WERI-Rb-1 (cell line): ENCODE measurements around the gene RPGR.

Source experiments
- DNase-seq: peaks from one replicate; pipeline ENCODE4 v3.0.0-alpha.2; 2020
- H3K27ac ChIP-seq: fragments of 250-450 bp; sonication (Bioruptor Pico); 2 replicates; pipeline ENCODE4 v1.5.1; 2020; ENCODE audit warnings: mild to moderate bottlenecking, moderate library complexity
- H3K27me3 ChIP-seq: fragments of 250-450 bp; sonication (Bioruptor Pico); 2 replicates; pipeline ENCODE4 v1.5.1; 2021; ENCODE audit warnings: mild to moderate bottlenecking, low read depth, moderate library complexity; ENCODE audit not compliant: insufficient read depth, severe bottlenecking
- H3K36me3 ChIP-seq: fragments of 250-450 bp; sonication (Bioruptor Pico); 2 replicates; pipeline ENCODE4 v1.5.1; 2020; ENCODE audit warnings: mild to moderate bottlenecking, moderate library complexity
- H3K4me3 ChIP-seq: 2 replicates; pipeline ENCODE4 v1.5.1; 2011; ENCODE audit warnings: low read depth, mild to moderate bottlenecking, control low read depth, low read length
- H3K9me3 ChIP-seq: fragments of 250-450 bp; sonication (Bioruptor Pico); 2 replicates; pipeline ENCODE4 v1.5.1; 2021; ENCODE audit warnings: mild to moderate bottlenecking, moderate library complexity; ENCODE audit not compliant: severe bottlenecking
- TF ChIP-seq, protein P1 (sequence below): IDR thresholded peaks from 2 replicates; pipeline ENCODE4 v1.5.1; 2011; ENCODE audit warnings: low read depth, mild to moderate bottlenecking, control low read depth, inconsistent platforms, low read length

The RPGR gene

DNA sequence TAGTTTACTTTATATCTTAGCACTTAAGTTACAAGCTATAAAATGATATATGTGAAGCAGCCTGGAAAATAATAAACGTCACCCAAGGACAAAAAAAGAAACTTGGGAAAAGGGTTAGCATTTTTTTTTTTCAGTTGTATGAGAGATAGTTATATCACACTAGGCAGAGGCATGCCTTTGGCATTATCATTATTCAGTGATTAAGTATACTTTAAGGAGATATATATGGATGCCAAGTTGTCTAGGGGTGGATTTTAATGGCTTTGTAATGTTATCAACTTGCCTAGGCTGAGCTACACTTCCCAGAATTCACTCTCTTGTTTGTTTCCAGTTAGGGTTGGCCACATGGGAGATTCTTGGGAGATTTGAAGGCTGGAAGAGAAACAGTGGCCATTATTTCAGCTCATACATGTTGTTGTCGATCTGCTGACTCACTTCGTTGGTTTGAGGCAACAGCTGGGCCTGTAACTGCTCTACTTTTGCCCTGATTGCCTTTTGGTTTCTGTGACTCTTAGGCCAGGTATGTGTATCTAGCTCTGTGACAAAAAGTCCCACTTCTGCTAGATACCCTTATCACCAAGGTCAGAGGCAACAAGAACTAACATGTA is 95.1 kb downstream of the RPGR start:
- Histone ChIP-seq H3K27ac (no peak overlapping the region), H3K27me3 (no peaks in the 10 kb centered on the region), H3K9me3 (no peaks in the 10 kb centered on the region), H3K36me3 (no peaks in the 10 kb centered on the region), H3K4me3 (no peak overlapping the region)
- TF ChIP-seq, protein P1, sequence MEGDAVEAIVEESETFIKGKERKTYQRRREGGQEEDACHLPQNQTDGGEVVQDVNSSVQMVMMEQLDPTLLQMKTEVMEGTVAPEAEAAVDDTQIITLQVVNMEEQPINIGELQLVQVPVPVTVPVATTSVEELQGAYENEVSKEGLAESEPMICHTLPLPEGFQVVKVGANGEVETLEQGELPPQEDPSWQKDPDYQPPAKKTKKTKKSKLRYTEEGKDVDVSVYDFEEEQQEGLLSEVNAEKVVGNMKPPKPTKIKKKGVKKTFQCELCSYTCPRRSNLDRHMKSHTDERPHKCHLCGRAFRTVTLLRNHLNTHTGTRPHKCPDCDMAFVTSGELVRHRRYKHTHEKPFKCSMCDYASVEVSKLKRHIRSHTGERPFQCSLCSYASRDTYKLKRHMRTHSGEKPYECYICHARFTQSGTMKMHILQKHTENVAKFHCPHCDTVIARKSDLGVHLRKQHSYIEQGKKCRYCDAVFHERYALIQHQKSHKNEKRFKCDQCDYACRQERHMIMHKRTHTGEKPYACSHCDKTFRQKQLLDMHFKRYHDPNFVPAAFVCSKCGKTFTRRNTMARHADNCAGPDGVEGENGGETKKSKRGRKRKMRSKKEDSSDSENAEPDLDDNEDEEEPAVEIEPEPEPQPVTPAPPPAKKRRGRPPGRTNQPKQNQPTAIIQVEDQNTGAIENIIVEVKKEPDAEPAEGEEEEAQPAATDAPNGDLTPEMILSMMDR: no peak
- DNase-seq: no peak

DNA sequence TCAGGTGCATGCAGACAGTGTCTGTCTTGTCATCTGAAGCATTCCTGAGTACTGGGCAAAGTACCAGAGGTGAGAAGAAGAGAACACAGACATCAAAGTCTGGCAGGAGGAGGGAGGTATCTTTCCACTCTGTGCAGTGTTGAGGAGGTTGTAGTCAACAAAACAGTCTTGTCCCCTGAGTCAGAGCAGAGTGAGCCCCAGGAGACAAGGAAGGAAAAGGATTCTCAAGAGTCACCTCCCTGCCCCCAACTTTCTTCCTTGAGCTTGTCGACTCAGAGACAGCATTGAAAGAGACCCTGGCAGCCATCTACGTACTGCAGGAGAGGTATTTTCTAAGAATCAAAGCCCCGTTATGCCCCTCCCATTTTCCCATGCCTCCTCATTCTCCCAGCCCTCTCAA is 102.2 kb downstream of the RPGR start:
- H3K27ac ChIP-seq: no peak overlapping the region
- H3K27me3 ChIP-seq: peaks cover 15% of the 10 kb centered on the region
- DNase-seq: no peak
- no peaks in the 10 kb centered on the region for H3K36me3 ChIP-seq
- TF ChIP-seq, protein P1: no peak
- no peaks in the 10 kb centered on the region for H3K9me3 ChIP-seq
- H3K4me3 ChIP-seq: no peak overlapping the region

DNA sequence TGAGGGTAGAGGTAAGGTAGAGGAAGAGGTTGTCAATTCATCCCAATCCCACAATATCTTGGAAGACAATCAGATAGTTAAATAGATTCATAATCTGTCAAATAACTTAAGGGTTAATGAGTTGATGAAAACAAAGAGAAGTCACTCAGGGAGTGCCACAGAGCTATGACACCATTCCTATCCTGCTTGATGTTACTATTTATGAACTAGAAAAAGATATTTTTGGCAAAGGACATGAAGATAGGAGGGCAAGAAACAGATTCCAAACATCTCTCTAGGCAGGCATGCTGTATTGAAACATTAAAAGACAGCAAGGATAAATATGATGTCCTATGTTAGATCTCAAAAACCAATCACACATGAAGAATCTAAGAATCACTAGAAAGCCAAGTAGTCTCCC is 103.1 kb downstream of the RPGR start:
- Histone ChIP-seq H3K36me3 (no peaks in the 10 kb centered on the region), H3K9me3 (no peaks in the 10 kb centered on the region), H3K4me3 (no peak overlapping the region), H3K27me3 (peaks cover 24% of the 10 kb centered on the region), H3K27ac (no peak overlapping the region)
- DNase-seq: no peak
- TF ChIP-seq, protein P1: no peak

DNA sequence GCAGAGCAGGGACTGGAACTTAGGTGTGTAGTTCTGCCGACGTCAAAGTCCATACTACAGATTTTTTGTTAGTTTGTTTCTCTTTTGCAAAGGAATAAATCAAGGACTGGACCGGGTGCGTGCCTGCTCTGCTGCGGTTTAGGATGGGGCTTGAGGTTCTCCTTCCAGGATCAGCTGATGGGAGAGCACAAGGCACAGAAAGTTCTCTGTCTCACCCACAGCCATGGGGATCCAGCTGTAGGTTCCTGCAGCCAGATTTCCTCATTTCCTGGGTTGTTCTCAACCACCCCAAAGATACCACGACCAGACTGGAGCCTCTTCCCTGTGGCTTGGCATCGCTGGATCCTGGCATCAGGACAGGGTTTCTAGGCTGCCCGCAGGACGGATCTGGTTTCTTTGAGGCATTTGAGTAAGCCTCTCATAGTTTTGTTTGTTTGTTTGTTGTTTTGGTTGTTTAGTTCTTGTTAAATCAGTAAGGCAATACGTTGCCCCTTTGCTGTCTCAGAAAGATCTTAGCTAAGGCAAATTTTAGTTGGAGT is 105.8 kb downstream of the RPGR start:
- H3K4me3 ChIP-seq: no peak overlapping the region

DNA sequence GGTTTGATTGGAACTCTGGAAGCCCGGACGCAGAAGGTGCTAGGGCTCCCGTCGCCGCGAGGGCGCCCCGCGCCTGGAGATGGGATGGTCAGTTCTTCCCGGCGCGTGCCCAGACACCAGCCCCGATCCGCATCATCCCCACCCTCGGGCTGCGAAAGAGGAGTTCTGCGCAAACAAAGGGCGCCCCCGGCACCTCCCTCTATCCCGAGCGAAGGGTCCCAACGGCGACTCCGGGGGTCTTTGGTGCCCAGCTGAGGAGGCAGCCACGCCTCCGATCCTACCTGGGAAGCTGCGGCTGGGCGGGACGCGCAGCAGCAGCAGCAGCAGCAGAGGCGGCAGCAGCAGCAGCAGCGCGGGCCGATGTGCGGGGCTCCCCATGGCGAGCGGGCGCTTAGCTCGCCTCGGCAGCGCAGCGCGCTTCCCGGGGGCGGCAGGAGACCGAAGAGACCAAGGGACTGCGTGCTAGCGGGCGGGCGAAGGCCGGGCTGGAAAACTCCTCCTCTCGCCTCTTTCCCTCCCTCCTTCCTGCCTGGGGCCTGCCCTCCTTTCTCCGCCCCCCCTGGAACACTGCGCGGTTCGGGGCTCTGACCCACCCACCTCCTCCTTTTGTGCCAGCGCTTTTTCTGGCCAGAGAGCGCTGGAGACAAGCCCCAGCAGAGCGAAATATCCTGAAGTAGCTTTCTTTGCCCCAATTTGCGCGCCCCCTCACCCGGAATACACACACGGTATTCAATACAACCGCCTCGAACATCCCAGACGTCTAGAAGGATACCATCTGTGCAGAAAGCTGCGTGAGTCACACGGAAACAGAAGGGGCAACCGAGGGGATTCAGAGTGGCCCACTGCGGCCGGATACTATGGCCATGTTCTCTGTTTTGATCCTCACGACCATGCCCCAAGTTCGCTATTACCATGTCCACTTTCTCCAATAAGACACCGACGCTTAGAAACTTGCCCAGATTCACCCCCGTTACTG is 106.6 kb downstream of the RPGR start, which contains the start of gene SRPX:
Gene SRPX (minus strand): TSS at position 457 of the 976 bp plus-strand sequence. CDS start 79 bp downstream, at position 378.
- Histone ChIP-seq H3K27me3 (peaks cover 33% of the 10 kb centered on the region), H3K36me3 (no peaks in the 10 kb centered on the region), H3K27ac (no peak within 1 kb of the TSS), H3K4me3 (peak within 1 kb of the TSS; percentile 53), H3K9me3 (no peaks in the 10 kb centered on the region)
- peak; percentile 23 for DNase-seq
- TF ChIP-seq, protein P1: no peak

More for the DNA sequence above, 105.8 kb downstream of the RPGR start:
- Histone ChIP-seq H3K27ac (no peak overlapping the region), H3K36me3 (no peaks in the 10 kb centered on the region), H3K9me3 (no peaks in the 10 kb centered on the region), H3K27me3 (peaks cover 33% of the 10 kb centered on the region)
- no peak for DNase-seq
- TF ChIP-seq, protein P1: no peak
